Lung (tissue), 12 donors: ENCODE measurements around the gene NDUFS3. TPM values are rescaled to one million over a fixed set of nuclear protein-coding genes. Genes with fewer than 3 reads are reported as not detected.
"Not testable (repeated sequence)": the region's sequence is repeated elsewhere in the genome, so short reads cannot be mapped to it uniquely, and the experiment has no call there.

Experiments used
- ATAC-seq: fragments of 200-7000 bp; cut with Tn5 transposase; one replicate; pipeline ENCODE4 v1.9.1; 2020; ENCODE audit warnings: moderate number of reproducible peaks; ENCODE audit not compliant: insufficient read depth, low FRiP score
- DNase-seq, 3 donors: peaks; one replicate each; pipeline ENCODE4 v3.0.0-alpha.2; 2013 to 2017
- H3K27ac ChIP-seq, 2 donors: one replicate each; pipeline ENCODE4 v1.5.1; 2013; ENCODE audit warnings: mild to moderate bottlenecking in 2 of 2, moderate library complexity in 2 of 2, control low read depth in 1 of 2, inconsistent platforms in 1 of 2, low read depth in 1 of 2, low read length in 1 of 2
- H3K27me3 ChIP-seq, 3 donors: one replicate each; pipeline ENCODE4 v1.5.1; 2013; ENCODE audit warnings: low read length in 2 of 3; ENCODE audit not compliant: control insufficient read depth in 3 of 3, insufficient read depth in 3 of 3
- H3K36me3 ChIP-seq, 4 donors: one replicate each; pipeline ENCODE4 v1.5.1; 2013; ENCODE audit warnings: low read length in 4 of 4, mild to moderate bottlenecking in 1 of 4, moderate library complexity in 1 of 4; ENCODE audit not compliant: control insufficient read depth in 4 of 4, insufficient read depth in 4 of 4
- H3K4me1 ChIP-seq, 5 donors: one replicate each; pipeline ENCODE4 v1.5.1; 2013; ENCODE audit warnings: low read length in 5 of 5, mild to moderate bottlenecking in 2 of 5, moderate library complexity in 1 of 5; ENCODE audit not compliant: control insufficient read depth in 5 of 5, insufficient read depth in 5 of 5
- H3K4me3 ChIP-seq: one replicate; pipeline ENCODE4 v1.5.1; 2013; ENCODE audit warnings: mild to moderate bottlenecking, control low read depth, moderate library complexity
- H3K9ac ChIP-seq, 2 donors: one replicate each; pipeline ENCODE4 v1.5.1; 2013; ENCODE audit warnings: low read length in 2 of 2, control low read depth in 1 of 2; ENCODE audit not compliant: insufficient read depth in 1 of 2
- H3K9me3 ChIP-seq, 4 donors: one replicate each; pipeline ENCODE4 v1.5.1; 2013; ENCODE audit warnings: low read length in 3 of 4, mild to moderate bottlenecking in 1 of 4, moderate library complexity in 1 of 4; ENCODE audit not compliant: control insufficient read depth in 4 of 4, insufficient read depth in 3 of 4
- CTCF ChIP-seq: IDR thresholded peaks from 2 replicates; pipeline ENCODE4 v1.5.1; 2012; ENCODE audit warnings: mild to moderate bottlenecking; ENCODE audit errors: control extremely low read depth, extremely low read depth
- WGBS, 2 donors: extraction: QIAGEN DNeasy Blood & Tissue Kit; methylation state at CpG; one replicate each; pipeline ENCODE4 v1.1.7; 2013; 5-methylcytosine and 5-hydroxymethylcytosine counted together
- polyA plus RNA-seq, 2 donors: library from polyadenylated mRNA; stranded (reverse); fragments of 200-250 nt; gene quantifications; one replicate each; pipeline ENCODE4 v1.2.1, GENCODE V29; 2013
- total RNA-seq, 2 donors: library from RNA; depleted of rRNA in 1 of 2; stranded (reverse); fragments of >200 nt in 1 of 2; gene quantifications; one replicate each; pipeline ENCODE4 v1.2.1, GENCODE V29; 2014 to 2021
- donor health status: control.
- donor health status: control.
- donor health status: Bipolar disorder and iron deficiency.
- donor health status: healthy.
- donor health status: DM: yes; HTN: yes; CAD: no.

NDUFS3 gene
- total and polyA plus RNA-seq, 4 donors = 32.2 to 168 (median 90.0) TPM

- TF ChIP-seq CTCF = no peak
- Histone ChIP-seq H3K4me3 (no peak overlapping the region), H3K9ac (no peak overlapping the region), H3K9me3 (no peaks in the 10 kb centered on the region), H3K36me3 (peaks cover 0 to 3% (median 0%) of the 10 kb centered on the region in 4 donors), H3K27ac (peak overlapping the region in 1 of 2 donors; percentile 59), H3K4me1 (peaks cover 10 to 47% (median 23%) of the 10 kb centered on the region in 5 donors), H3K27me3 (no peaks in the 10 kb centered on the region)
- no peak for DNase-seq
- no peak for ATAC-seq
- WGBS, 2 donors = 50 to 51% methylated on average over 2 of the region's 2 CpGs
These were observed 39.2 kb upstream of the NDUFS3 start for GRCh38 chr11:47539681-47540039.

DNA sequence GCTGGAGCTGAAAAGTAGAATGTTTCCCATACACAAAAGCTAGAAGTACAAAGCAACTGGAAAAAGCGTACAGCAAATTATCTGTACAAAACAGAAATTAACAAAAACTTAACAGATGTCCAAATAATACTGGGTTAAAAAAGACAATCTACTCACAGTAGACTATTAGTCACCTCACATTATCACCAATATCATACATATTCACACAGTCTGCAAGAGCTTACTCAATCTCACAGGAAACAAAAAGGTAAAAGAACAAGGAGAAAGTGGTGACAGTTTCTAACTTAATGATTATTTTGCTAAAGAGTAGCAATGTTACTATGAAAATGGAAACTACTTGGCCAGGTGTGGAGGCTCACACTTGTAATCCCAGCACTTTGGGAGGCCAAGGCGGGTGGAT is 37.8 kb upstream of the NDUFS3 start:
- no peak for TF ChIP-seq CTCF
- WGBS, 2 donors = 96% methylated on average over 2 of the region's 2 CpGs
- ATAC-seq (no peak), DNase-seq (peak in 1 of 3 donors; percentile 21)
- no peak overlapping the region for H3K9ac ChIP-seq
- no peaks in the 10 kb centered on the region for H3K9me3 ChIP-seq
- no peak overlapping the region for H3K27ac ChIP-seq
- no peaks in the 10 kb centered on the region for H3K27me3 ChIP-seq
- H3K4me1 ChIP-seq = peaks cover 10 to 46% (median 23%) of the 10 kb centered on the region in 5 donors
- H3K36me3 ChIP-seq = peaks cover 0 to 2% (median 0%) of the 10 kb centered on the region in 4 donors
- no peak overlapping the region for H3K4me3 ChIP-seq

DNA sequence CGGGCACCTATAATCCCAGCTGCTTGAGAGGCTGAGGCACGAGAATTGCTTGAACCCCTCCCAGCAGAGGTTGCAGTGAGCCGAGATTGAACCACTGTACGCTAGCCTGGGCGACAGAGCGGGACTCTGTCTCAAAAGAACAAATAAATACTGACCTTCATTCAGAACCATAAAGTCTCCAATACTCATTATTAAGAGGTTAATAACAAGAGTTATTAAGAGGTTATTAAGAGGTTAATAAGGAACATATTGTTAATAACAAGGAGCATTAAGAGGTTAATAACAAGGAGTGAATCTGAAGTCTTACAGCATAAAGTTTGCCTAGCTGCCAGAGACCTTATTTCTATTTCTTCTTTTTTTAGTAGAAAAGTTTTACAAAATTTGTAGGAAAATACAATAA is 33.6 kb upstream of the NDUFS3 start:
- Histone ChIP-seq H3K9me3 (no peaks in the 10 kb centered on the region), H3K36me3 (peaks cover 0 to 3% (median 0%) of the 10 kb centered on the region in 4 donors), H3K27ac (no peak overlapping the region), H3K9ac (no peak overlapping the region), H3K4me3 (no peak overlapping the region), H3K27me3 (no peaks in the 10 kb centered on the region), H3K4me1 (peaks cover 0 to 12% (median 6%) of the 10 kb centered on the region in 5 donors)
- ATAC-seq = no peak
- TF ChIP-seq CTCF = no peak
- WGBS, 2 donors = 95 to 99% methylated on average over 6 of the region's 6 CpGs
- no peak for DNase-seq

DNA sequence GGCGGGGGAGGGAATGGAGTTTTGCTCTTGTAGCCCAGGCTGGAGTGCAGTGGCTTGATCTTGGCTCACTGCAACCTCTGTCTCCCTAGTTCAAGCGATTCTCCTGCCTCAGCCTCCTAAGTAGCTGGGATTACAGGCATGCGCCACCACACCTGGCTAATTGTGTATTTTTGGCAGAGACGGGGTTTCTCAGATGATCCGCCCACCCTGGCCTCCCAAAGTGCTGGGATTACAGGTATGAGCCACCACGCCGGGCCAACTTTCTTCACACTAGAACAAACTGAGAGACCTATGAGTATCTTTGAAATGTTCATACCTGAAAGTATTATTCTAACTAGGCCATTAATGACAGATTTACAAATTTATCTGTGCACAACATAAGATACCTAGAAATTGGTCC is 32.6 kb upstream of the NDUFS3 start:
- not testable (repeated sequence) for DNase-seq, H3K9me3 ChIP-seq, H3K9ac ChIP-seq, H3K4me3 ChIP-seq, H3K27ac ChIP-seq, ATAC-seq, H3K36me3 ChIP-seq, H3K27me3 ChIP-seq
- WGBS, 2 donors = 96 to 98% methylated on average over 7 of the region's 7 CpGs
- peaks cover 0 to 17% (median 4%) of the 10 kb centered on the region in 5 donors for H3K4me1 ChIP-seq
